MM.1S (cell line): Measurements from ENCODE around the gene COL27A1.

ENCODE experiments used
- DNase-seq: peaks from one replicate; pipeline ENCODE4 v3.0.0-alpha.2; 2015
- H2AFZ ChIP-seq: fragments of 300-600 bp; sonication (generic); 2 replicates; pipeline ENCODE4 v1.6.0; 2016; ENCODE audit warnings: antibody characterized with exemption, low read length
- H3F3A ChIP-seq: fragments of 300-600 bp; sonication (generic); 2 replicates; pipeline ENCODE4 v1.6.1; 2016; ENCODE audit warnings: mild to moderate bottlenecking, antibody characterized with exemption, low read length, moderate library complexity, mixed read lengths; ENCODE audit not compliant: insufficient read depth
- H3K27ac ChIP-seq: fragments of 300-600 bp; sonication (generic); 2 replicates; pipeline ENCODE4 v1.5.1; 2016; ENCODE audit warnings: mild to moderate bottlenecking, low read length
- H3K27me3 ChIP-seq: fragments of 300-600 bp; sonication (generic); replicated peaks from 2 replicates; pipeline ENCODE4 v1.6.0; 2016; ENCODE audit warnings: low read length; ENCODE audit not compliant: insufficient read depth
- H3K36me3 ChIP-seq: fragments of 300-600 bp; sonication (generic); replicated peaks from 2 replicates; pipeline ENCODE4 v1.6.1; 2016; ENCODE audit warnings: mild to moderate bottlenecking, low read length, mixed read lengths; ENCODE audit not compliant: insufficient read depth
- H3K4me1 ChIP-seq: fragments of 300-600 bp; sonication (generic); 2 replicates; pipeline ENCODE4 v1.6.1; 2016; ENCODE audit warnings: low read length, mixed read lengths
- H3K4me2 ChIP-seq: fragments of 300-600 bp; sonication (generic); 2 replicates; pipeline ENCODE4 v1.6.0; 2016; ENCODE audit warnings: low read depth, low read length
- H3K4me3 ChIP-seq: fragments of 300-600 bp; sonication (generic); 2 replicates; pipeline ENCODE4 v1.5.1; 2016; ENCODE audit warnings: low read length, mixed read lengths
- H3K79me2 ChIP-seq: fragments of 300-600 bp; sonication (generic); 2 replicates; pipeline ENCODE4 v1.6.1; 2016; ENCODE audit warnings: mixed run types, low read length, mixed read lengths
- H3K9ac ChIP-seq: fragments of 300-600 bp; sonication (generic); 2 replicates; pipeline ENCODE4 v1.6.1; 2016; ENCODE audit warnings: low read length, mixed read lengths
- H3K9me2 ChIP-seq: fragments of 300-600 bp; sonication (generic); replicated peaks from 2 replicates; pipeline ENCODE4 v1.6.1; 2016; ENCODE audit warnings: mild to moderate bottlenecking, low read length, mixed read lengths; ENCODE audit not compliant: insufficient read depth
- H3K9me3 ChIP-seq: fragments of 300-600 bp; sonication (generic); replicated peaks from 2 replicates; pipeline ENCODE4 v1.6.1; 2016; ENCODE audit warnings: mild to moderate bottlenecking, low read length, mixed read lengths; ENCODE audit not compliant: insufficient read depth
- H4K20me1 ChIP-seq: fragments of 300-600 bp; sonication (generic); 2 replicates; pipeline ENCODE4 v1.6.1; 2016; ENCODE audit warnings: mild to moderate bottlenecking, low read length, moderate library complexity, mixed read lengths; ENCODE audit not compliant: insufficient read depth
- EZH2 ChIP-seq: fragments of 300-600 bp; sonication (generic); optimal IDR thresholded peaks from 2 replicates; pipeline ENCODE3; 2017; ENCODE audit warnings: low read depth, mild to moderate bottlenecking, antibody characterized with exemption, low read length, mixed read lengths
- EZH2phosphoT487 ChIP-seq: fragments of 300-600 bp; sonication (generic); IDR thresholded peaks from 2 replicates; pipeline ENCODE4 v1.6.1; 2018; ENCODE audit warnings: antibody characterized with exemption, low read length
- TF ChIP-seq, protein P1 (sequence below): fragments of 300-600 bp; sonication (generic); IDR thresholded peaks from 2 replicates; pipeline ENCODE4 v1.5.1; 2016; ENCODE audit warnings: antibody characterized with exemption, low read length, mixed read lengths

COL27A1 gene

DNA sequence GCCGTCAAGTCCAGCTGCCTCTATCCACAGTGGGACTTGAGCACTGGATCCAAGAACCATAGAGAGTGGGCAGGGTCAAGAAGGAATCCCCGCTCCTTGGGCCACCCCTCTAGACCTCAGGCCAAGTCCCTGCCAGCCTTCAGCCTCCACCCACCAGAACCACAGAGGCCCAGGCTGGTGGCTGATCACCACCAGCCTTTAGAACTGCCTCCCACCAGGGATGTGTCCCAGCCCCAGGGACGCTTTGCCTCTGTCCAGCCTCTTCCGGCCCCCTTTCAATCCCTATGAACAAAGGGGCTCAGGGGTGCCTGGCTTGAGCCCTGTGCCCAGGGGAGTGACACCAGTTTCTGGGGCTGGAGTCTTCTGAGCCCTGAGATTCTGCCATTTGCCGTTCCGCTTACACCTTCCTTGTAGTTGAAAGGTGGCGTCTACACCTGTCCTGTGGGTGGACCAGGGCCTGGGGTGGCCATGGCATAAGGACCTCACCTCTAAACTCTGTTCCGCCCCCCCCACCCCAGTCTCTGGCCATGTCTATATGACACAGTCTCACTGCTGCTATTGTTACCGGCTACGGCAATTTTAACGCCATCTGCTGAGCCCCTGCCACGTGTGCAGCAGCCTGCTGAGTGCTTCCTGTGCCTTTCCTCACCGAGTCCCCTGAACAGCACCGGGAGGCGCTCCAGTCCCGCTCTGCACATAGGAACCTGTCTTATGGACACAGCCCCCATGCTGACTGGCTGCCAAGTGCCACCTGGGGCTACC is 131.8 kb downstream of the COL27A1 start:
- H3F3A ChIP-seq, result no peaks in the 10 kb centered on the region
- no peaks in the 10 kb centered on the region for H3K27me3 ChIP-seq
- H3K9me2 ChIP-seq, result no peaks in the 10 kb centered on the region
- H3K36me3 ChIP-seq, result no peaks in the 10 kb centered on the region
- no peak overlapping the region for H3K27ac ChIP-seq
- no peak overlapping the region for H3K9ac ChIP-seq
- H3K4me3 ChIP-seq, result no peak overlapping the region
- no peaks in the 10 kb centered on the region for H4K20me1 ChIP-seq
- H3K9me3 ChIP-seq, result no peaks in the 10 kb centered on the region
- H2AFZ ChIP-seq, result no peak overlapping the region
- peaks cover 14% of the 10 kb centered on the region for H3K4me1 ChIP-seq
- H3K4me2 ChIP-seq, result no peak overlapping the region
- no peak for DNase-seq
- TF ChIP-seq, protein P1, sequence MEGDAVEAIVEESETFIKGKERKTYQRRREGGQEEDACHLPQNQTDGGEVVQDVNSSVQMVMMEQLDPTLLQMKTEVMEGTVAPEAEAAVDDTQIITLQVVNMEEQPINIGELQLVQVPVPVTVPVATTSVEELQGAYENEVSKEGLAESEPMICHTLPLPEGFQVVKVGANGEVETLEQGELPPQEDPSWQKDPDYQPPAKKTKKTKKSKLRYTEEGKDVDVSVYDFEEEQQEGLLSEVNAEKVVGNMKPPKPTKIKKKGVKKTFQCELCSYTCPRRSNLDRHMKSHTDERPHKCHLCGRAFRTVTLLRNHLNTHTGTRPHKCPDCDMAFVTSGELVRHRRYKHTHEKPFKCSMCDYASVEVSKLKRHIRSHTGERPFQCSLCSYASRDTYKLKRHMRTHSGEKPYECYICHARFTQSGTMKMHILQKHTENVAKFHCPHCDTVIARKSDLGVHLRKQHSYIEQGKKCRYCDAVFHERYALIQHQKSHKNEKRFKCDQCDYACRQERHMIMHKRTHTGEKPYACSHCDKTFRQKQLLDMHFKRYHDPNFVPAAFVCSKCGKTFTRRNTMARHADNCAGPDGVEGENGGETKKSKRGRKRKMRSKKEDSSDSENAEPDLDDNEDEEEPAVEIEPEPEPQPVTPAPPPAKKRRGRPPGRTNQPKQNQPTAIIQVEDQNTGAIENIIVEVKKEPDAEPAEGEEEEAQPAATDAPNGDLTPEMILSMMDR, result no peak
- TF ChIP-seq EZH2, result no peak
- no peak for TF ChIP-seq EZH2phosphoT487
- H3K79me2 ChIP-seq, result no peaks in the 10 kb centered on the region

DNA sequence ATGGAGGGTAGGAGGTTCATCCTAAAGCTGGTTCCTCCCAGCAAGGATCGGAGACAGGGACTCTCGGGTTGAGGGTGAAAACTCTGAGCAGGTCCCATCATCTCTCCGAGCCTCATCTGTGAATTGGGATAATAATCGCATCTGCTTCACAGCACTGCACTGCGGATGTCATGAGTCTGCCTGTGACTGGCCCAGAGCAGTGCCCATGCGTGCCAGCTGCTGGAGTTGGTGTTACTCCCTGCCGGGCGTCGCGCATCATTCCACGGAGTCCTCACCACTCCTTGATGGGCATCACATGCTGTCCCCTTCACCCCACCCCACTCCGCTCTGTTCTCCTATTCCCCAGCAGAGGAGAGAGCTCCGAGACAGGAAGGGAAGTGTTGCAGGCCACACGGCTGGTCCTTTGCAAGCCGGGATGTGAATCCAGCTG is 132.4 kb downstream of the COL27A1 start:
- Histone ChIP-seq H3K9me2 (no peaks in the 10 kb centered on the region), H3K4me3 (no peak overlapping the region), H3K4me2 (no peak overlapping the region), H3F3A (no peaks in the 10 kb centered on the region), H4K20me1 (no peaks in the 10 kb centered on the region), H3K79me2 (no peaks in the 10 kb centered on the region), H3K36me3 (no peaks in the 10 kb centered on the region), H3K9me3 (no peaks in the 10 kb centered on the region), H3K4me1 (peaks cover 8% of the 10 kb centered on the region), H3K9ac (no peak overlapping the region), H2AFZ (no peak overlapping the region), H3K27me3 (no peaks in the 10 kb centered on the region), H3K27ac (no peak overlapping the region)
- TF ChIP-seq EZH2phosphoT487 (no peak), EZH2 (no peak)
- TF ChIP-seq, protein P1, result no peak
- no peak for DNase-seq

GRCh38 chr9:114288193-114289091 is 133.1 kb downstream of the COL27A1 start:
- H3K36me3 ChIP-seq, result no peaks in the 10 kb centered on the region
- TF ChIP-seq, protein P1, result no peak
- TF ChIP-seq EZH2 (no peak), EZH2phosphoT487 (no peak)
- H3K27ac ChIP-seq, result no peak overlapping the region
- H3K79me2 ChIP-seq, result no peaks in the 10 kb centered on the region
- no peak overlapping the region for H2AFZ ChIP-seq
- H3K4me1 ChIP-seq, result peaks cover 2% of the 10 kb centered on the region
- H3K27me3 ChIP-seq, result no peaks in the 10 kb centered on the region
- DNase-seq, result no peak
- no peaks in the 10 kb centered on the region for H4K20me1 ChIP-seq
- no peaks in the 10 kb centered on the region for H3K9me2 ChIP-seq
- H3K4me3 ChIP-seq, result no peak overlapping the region
- no peak overlapping the region for H3K9ac ChIP-seq
- no peaks in the 10 kb centered on the region for H3K9me3 ChIP-seq
- H3K4me2 ChIP-seq, result no peak overlapping the region
- no peaks in the 10 kb centered on the region for H3F3A ChIP-seq
